Caki2 (cell line): ENCODE results near the gene TJP2. TPM values are rescaled to one million over a fixed set of nuclear protein-coding genes. Genes with fewer than 3 reads are reported as not detected.

Source experiments
- DNase-seq: peaks from one replicate; pipeline ENCODE4 v3.0.0-alpha.2; 2015; ENCODE audit warnings: low read depth
- in situ Hi-C: cut with HindIII; loops from 2 replicates; pipeline ENCODE4 v1.10.0; 2016; ENCODE audit warnings: low sequenced_read_pairs, low pct_unique_long_range_greater_than_20kb, mixed read lengths
- total RNA-seq: library from RNA; depleted of rRNA; stranded (reverse); fragments of >200 nt; shearing (Covaris generic); gene quantifications from 2 replicates; pipeline ENCODE4 v1.2.3, GENCODE V29; 2014; ENCODE audit warnings: low replicate concordance

TJP2 gene
- total RNA-seq, 1 experiment from 2014 or later, result 33.9 TPM

- in situ Hi-C loops, result no loop called here
- DNase-seq, result no peak
Measured at GRCh38 chr9:69253057-69253456, 79.0 kb downstream of the TJP2 start.

GRCh38 chr9:69254223-69254622, 80.1 kb downstream of the TJP2 start:
- in situ Hi-C loops, result no loop called here

GRCh38 chr9:69255591-69255990, 81.5 kb downstream of the TJP2 start:
- DNase-seq, result no peak
- in situ Hi-C loops, result no loop called here

More at GRCh38 chr9:69254223-69254622, 80.1 kb downstream of the TJP2 start:
- DNase-seq, result no peak

- in situ Hi-C loops, result no loop called here
Measured at GRCh38 chr9:69258551-69258950, 84.5 kb downstream of the TJP2 start.

GRCh38 chr9:69260161-69260560, 86.1 kb downstream of the TJP2 start:
- in situ Hi-C loops, result no loop called here
- no peak for DNase-seq

More at GRCh38 chr9:69258551-69258950, 84.5 kb downstream of the TJP2 start:
- DNase-seq, result no peak

GRCh38 chr9:69261636-69262035, 87.6 kb downstream of the TJP2 start:
- no peak for DNase-seq
- in situ Hi-C loops, result no loop called here

GRCh38 chr9:69264526-69264925, 90.4 kb downstream of the TJP2 start:
- in situ Hi-C loops, result no loop called here
- DNase-seq, result no peak

GRCh38 chr9:69265891-69266290, 91.8 kb downstream of the TJP2 start:
- no peak for DNase-seq
- in situ Hi-C loops, result no loop called here

GRCh38 chr9:69272212-69272611, 98.1 kb downstream of the TJP2 start:
- in situ Hi-C loops, result no loop called here

GRCh38 chr9:69273161-69273560, 99.1 kb downstream of the TJP2 start:
- DNase-seq, result no peak
- in situ Hi-C loops, result no loop called here

More at GRCh38 chr9:69272212-69272611, 98.1 kb downstream of the TJP2 start:
- no peak for DNase-seq

- no peak for DNase-seq
- in situ Hi-C loops, result no loop called here
Measured at GRCh38 chr9:69276775-69277174, 102.7 kb downstream of the TJP2 start.

GRCh38 chr9:69279084-69279731, 105.1 kb downstream of the TJP2 start:
- in situ Hi-C loops, result no loop called here
- DNase-seq, result no peak

GRCh38 chr9:69279733-69280132, 105.7 kb downstream of the TJP2 start:
- in situ Hi-C loops, result no loop called here
- DNase-seq, result no peak

GRCh38 chr9:69283003-69283402, 108.9 kb downstream of the TJP2 start:
- no peak for DNase-seq
- in situ Hi-C loops, result no loop called here

- in situ Hi-C loops, result no loop called here
- no peak for DNase-seq
Measured at GRCh38 chr9:69292078-69292477, 118.0 kb downstream of the TJP2 start.

GRCh38 chr9:69293156-69293555, 119.1 kb downstream of the TJP2 start:
- DNase-seq, result no peak
- in situ Hi-C loops, result no loop called here

- in situ Hi-C loops, result no loop called here
- no peak for DNase-seq
Measured at GRCh38 chr9:69295872-69296552, 121.9 kb downstream of the TJP2 start.

- DNase-seq, result no peak
- in situ Hi-C loops, result no loop called here
Measured at GRCh38 chr9:69297300-69297980, 123.4 kb downstream of the TJP2 start.

GRCh38 chr9:69299315-69299714, 125.2 kb downstream of the TJP2 start:
- DNase-seq, result no peak
- in situ Hi-C loops, result no loop called here
